Measurements from ENCODE around the gene MATN1.

MATN1 gene

GRCh38 chr1:30682396-30683275 is 40.7 kb downstream of the MATN1 start:
- no peak for DNase-seq (ENCODE audit: low read depth in 2 of 2)

GRCh38 chr1:30681782-30682181 is 41.6 kb downstream of the MATN1 start:
- DNase-seq (ENCODE audit: low read depth in 2 of 2), result no peak

DNA sequence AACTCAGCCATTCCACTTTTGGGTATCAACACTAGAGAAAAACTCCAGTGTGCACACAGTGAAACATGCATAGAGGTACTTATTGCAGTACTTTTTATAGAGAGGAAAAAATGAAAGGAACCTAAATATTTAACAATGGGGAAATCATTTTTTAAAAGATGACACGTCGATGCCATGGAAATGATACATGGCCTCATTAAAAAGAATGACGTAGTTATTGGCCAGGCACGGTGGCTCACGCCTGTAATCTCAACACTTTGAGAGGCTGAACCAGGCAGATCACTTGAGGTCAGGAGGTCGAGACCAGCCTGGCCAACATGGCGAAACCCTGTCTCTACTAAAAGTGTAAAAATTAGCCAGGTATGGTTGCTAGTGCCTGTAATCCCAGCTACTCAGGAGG is 42.5 kb downstream of the MATN1 start:
- no peak for DNase-seq (ENCODE audit: low read depth in 2 of 2)

DNA sequence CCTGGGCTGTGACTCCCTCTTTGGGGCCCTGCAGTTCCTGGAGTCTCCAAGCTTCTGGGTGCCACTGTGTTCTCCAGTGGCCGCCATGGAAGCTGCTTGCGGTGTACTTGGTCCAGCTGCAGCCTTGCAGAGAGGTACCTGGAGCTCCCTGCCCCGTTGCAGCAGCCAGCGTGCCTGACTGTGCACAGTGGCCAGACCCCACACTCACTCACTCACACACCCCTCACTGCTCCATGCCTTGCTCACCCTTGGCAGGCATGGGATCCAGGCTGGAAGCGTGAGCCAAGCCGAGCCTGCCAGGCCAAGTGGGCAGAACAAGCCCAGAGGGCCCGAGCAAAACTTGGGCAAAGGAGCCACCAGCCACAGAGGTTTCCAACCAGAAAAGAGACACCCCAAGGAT is 43.0 kb downstream of the MATN1 start:
- DNase-seq (ENCODE audit: low read depth in 2 of 2), result no peak

GRCh38 chr1:30679976-30680305 is 43.4 kb downstream of the MATN1 start:
- no peak for DNase-seq (ENCODE audit: low read depth in 2 of 2)

GRCh38 chr1:30679201-30679975 is 44.0 kb downstream of the MATN1 start:
- DNase-seq (ENCODE audit: low read depth in 2 of 2), result no peak

DNA sequence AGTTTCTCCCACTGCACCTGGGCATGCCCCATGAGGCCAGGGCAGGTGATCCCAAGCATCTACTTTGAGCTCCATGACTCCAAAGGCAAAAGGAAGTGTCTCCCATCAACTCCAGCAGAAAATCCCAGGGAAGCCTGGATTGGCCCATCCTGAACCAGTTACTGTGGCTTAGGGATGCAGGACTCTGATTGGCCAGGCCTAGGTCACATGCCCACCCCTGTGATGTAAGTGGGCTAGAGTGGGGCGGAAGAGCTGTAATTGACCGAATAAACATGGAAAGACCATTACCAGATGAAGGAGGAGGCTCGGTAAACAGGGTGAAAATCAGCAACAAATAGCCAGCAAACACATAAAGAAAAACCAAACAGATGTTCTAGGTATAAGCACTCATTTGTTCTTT is 45.2 kb downstream of the MATN1 start:
- DNase-seq (ENCODE audit: low read depth in 2 of 2), result no peak

GRCh38 chr1:30677471-30677870 is 45.9 kb downstream of the MATN1 start:
- no peak for DNase-seq (ENCODE audit: low read depth in 2 of 2)

DNA sequence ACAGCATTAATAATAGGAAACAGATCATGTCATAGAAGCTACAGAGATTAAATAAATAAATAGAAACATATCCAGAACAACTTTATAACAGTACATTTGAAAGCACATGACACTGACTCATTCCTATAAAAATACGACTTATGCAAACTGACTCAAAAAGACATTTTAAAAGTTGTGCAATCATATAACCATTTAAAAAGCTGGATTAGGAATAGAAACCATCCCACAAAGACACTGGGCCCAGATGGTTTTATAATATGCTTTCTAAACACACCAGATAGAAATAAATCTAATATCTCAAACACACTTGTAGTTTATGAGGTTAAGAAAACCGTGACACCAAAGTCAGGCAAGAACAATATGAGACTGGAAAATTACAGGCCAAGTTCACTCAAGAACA is 47.6 kb downstream of the MATN1 start:
- no peak for DNase-seq (ENCODE audit: low read depth in 2 of 2)

GRCh38 chr1:30675289-30675688 is 48.1 kb downstream of the MATN1 start:
- no peak for DNase-seq (ENCODE audit: low read depth in 2 of 2)

DNA sequence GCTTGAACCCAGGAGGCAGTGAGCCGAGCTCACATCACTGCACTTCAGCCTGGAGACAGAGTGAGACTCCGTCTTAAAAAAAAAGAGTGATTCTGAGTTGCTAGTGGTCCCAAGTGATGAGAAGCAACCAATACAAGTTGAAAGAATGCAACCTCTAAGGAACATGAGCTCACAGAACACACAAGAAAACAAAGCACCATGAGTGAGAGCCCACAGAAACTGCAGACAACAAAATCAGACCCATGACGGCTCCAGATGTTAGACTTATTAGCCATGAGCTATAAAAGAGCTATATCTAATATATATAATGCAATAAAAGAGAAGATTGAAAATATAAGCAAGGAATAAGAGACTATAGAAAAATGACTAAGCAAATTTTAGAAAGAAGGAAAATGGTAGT is 50.0 kb downstream of the MATN1 start:
- no peak for DNase-seq (ENCODE audit: low read depth in 2 of 2)

DNA sequence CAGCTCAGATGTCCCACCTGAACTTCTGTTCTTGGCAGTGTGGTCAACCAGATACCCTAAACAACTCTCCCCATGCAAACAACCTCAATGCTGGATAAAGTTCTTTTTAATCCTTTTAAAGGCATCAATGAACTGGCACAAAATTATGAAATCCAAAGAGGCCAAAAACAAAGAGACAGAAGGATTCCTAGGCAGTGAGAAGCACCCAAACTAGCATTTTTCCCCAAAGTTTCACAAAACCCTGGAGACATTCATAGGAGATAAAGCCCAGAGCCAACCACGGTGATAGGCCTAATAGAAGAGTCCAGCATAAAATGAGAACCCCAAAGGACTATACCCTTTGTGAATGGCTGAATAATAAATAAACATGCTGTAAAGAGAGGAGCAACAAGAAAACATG is 50.7 kb downstream of the MATN1 start:
- no peak for DNase-seq (ENCODE audit: low read depth in 2 of 2)

DNA sequence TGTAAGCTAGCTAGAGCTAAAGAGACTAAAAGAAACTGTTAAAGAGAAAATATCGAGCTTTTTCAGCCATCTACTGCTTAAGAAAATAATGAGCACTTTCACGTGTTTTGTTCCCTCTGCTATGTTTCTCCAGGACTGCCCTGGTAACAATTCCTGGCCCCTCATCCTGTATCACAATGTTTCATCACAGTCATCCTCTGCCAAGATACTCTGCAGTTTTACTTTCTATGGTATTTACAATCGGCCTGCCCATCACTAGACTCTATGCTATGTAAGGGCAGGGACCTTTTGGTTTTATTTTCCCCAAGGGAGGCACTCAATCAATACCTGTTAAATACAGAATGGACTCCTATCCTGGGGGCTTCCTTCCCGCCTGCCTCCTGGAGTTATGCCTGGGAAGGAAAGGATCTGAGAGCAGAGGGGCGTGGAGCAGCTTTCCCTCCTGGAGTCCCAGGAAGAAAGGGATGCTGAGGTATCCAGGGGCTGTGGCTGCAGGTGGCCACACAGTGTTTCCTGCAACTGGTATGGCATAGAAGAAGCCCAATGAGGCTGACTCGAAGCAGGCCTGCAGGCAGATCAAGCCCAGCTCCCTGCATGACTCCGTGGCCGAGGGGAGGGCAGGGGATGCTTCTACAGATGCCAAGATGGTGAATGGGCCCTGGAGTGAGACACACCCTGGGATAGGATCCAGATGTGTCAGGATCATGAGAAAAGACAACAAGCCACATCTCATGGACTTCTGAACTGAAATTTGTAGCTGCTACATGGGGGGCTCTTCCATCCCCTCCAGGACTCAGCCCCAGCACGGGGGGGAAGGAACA is 52.9 kb downstream of the MATN1 start:
- DNase-seq (ENCODE audit: low read depth in 2 of 2), result no peak

DNA sequence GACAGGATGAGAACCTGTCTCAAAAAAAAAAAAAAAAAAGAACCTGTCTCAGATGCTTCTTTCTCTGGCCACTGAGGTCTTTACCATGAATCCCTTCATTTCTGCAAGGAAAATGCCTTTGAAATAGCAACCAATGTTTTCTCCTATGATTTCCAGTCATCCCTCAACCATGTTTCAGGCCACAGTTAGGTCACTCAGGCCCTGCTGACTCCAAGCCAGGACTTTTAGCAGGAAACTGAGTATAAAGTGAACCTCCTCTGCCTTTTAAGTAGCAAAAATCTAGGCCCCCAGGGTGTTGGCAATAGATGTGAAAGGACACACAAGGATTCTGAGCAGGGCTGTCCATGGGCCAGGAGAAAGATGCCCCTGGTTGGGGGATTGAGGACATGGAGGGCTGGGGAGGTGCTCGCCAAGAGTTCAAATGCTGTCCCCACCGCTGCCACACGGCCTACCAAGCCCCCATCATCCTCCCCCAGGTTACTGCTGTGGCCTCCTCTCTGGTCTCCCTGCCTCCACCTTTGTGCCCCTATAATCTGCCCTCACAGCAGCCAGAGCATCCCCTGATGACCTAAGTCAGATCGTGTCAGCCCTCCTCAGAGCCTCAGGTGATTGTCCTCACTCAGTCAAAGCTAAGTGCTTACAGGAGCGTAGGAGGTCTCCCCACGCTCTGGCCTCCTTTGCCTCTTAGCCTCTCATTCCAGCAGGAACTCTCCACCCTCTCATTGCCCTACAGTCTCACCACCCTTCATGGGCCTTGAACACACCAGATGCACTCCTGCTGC is 54.6 kb downstream of the MATN1 start:
- DNase-seq (ENCODE audit: low read depth in 2 of 2), result no peak

GRCh38 chr1:30668024-30668423 is 55.4 kb downstream of the MATN1 start:
- DNase-seq (ENCODE audit: low read depth in 2 of 2), result no peak

DNA sequence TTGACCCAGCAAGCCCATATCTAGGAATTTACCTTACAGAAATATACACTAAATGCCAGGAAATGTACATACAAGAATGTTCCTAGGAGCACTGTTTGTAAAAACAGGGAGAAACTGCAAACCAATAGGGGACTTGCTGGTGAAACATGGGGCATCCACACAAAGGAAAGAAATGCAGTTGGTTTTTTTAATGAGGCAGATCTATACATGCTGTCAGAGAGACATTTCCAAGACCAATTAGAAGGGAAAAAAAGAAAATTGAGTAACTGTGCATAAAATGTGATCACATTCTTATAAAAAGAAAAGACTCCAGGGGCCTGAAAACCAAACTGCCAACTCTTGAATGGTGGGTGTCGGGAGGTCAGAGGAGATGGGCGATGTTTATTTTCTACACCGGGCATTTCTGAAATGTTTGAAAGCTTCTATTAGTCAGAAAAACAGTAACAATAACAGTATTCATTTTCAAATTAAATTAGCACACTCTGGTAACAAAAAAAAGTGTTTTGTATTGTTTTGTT is 56.6 kb downstream of the MATN1 start:
- no peak for DNase-seq (ENCODE audit: low read depth in 2 of 2)

DNA sequence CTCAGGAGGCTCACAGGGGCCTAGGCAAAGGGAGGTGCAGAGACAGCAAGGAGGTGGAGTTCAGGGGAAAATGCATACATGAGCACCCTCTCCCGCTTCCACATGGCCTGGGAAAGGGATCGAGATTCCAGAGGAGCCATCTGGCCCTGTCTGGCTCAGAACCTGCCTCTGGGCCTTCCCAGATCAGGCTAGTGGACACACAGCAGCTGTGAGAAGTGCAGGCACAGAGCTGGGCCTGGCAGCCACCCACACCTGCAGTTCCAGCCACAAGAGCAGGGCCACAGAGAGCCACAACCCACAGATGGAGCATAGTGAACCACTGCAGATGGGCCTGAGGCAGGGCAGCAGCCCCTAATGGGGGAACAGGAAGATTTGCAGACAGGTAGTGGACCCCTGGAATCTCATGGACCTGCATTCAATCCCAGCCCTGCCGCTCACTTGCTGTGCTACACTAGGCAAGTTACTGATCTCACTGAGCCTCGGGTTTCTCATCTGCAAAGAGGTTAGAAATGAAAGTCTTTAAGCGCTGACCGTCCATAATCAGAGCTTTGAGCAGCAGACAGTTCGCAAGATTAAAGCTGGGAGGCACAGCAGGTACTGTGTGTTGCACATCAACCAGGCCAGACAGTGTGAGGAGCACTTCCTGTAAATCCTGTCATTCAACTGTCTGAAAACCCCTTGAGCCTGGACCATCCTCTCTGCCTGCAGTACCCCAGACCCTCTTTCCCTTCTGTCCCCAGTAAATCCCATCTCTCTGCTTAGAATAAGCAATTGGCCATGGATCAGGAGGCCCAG is 58.0 kb downstream of the MATN1 start:
- no peak for DNase-seq (ENCODE audit: low read depth in 2 of 2)

DNA sequence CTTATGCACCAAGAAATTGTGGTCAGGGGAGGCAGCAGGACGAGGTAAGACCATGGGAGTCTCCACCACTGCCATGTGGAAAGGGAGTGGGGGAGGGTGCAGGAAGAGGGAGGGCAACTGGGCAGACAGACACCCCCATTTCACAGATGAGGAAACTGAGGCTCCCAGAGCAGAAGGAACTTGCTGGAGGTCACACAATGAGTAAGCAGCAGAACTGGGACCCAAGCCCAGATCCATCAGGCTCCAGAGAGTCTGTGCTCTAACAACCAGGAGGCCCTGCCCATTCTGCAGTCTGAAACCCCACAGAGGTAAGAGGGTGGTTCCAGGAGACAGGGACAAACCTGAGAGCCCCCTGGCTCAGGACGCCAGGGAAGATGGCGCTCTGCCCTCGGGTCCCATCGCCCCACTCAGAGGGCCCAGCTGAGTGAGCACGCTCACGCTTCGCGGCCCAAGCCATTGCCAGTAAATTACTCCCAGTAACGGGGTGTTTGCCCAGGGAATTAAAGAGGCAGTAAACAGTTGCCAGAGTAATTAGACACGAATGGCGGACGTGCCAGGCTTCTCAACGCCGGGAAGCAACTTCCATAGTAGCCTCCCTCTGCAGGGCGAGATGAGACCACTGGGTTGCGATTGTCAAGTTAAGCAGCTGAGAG is 59.2 kb downstream of the MATN1 start:
- no peak for DNase-seq (ENCODE audit: low read depth in 2 of 2)

- no peak for DNase-seq (ENCODE audit: low read depth in 2 of 2)
These were observed 59.7 kb downstream of the MATN1 start for GRCh38 chr1:30663596-30664091.

Data from activated CD8-positive, alpha-beta memory T cell treated with anti-CD3 and anti-CD28 coated beads for 4 hours (primary cell).